ENCODE results near the gene GAL3ST3.
"Not testable (repeated sequence)": the region's sequence is repeated elsewhere in the genome, so short reads cannot be mapped to it uniquely, and the experiment has no call there.

The GAL3ST3 gene

DNA sequence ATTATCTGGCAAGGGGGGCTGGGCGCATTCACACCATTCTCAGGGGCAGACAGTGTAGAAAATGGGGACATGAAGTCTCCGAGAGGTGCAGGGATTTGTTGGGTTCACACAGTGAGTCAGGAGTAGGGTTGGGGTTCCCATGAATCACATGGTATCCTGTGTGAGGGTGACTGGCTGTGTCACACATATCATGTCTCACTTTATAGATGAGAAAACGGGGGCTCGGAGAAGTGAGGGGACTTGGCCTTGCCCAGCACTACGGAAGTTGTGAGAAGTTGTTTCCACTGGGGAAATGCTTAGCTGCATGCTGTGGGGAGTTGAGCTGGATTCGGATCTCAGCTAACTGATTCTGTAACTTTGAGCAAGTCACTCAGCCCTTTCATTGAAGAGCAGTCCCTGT is 4.2 kb downstream of the GAL3ST3 start:
- DNase-seq (ENCODE audit: low read depth) = no peak

DNA sequence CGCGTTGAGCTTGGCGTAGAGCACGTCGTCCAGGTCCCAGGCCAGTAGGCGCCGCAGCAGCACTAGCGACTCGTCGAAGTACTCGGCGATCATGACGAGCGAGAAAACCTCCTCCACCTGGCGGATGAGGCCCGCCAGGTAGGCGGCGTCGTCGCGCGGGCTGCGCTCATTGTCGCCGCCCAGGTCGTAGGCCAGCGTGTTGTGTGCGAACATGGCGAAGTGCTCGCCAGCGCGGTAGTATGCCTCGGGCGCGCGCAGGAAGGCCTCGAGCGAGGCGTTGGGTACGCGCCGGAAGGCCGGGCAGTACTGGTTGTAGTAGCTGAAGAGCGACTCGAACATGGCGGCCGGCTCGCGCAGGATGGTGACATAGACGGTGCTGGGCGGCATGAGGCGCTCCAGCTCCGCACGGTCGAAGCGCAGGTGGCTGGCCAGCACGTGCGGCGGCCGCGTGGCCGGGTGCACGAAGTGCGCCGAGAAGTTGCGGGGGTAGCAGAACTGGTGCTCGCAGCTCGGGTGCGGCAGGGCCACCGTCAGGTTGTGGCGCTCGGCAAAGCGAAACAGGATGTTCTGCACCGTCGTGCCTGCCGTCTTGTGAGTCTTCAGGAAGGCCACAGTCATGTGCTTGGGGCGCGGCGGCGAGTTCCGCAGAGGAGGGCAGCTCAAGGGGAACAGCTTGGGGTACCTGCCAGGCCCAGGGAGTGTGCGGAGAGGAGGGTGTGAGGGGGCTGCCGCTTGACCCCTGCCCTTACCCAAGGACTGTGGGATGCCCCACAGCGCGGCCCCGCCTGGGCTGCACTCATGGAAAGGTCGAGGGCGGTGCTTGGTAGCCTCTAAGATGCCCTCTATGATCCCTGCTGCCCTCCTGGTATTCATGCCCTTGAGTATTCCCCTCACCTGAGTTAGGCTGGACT is 5.7 kb downstream of the GAL3ST3 start:
- no peak for DNase-seq (ENCODE audit: low read depth)

DNA sequence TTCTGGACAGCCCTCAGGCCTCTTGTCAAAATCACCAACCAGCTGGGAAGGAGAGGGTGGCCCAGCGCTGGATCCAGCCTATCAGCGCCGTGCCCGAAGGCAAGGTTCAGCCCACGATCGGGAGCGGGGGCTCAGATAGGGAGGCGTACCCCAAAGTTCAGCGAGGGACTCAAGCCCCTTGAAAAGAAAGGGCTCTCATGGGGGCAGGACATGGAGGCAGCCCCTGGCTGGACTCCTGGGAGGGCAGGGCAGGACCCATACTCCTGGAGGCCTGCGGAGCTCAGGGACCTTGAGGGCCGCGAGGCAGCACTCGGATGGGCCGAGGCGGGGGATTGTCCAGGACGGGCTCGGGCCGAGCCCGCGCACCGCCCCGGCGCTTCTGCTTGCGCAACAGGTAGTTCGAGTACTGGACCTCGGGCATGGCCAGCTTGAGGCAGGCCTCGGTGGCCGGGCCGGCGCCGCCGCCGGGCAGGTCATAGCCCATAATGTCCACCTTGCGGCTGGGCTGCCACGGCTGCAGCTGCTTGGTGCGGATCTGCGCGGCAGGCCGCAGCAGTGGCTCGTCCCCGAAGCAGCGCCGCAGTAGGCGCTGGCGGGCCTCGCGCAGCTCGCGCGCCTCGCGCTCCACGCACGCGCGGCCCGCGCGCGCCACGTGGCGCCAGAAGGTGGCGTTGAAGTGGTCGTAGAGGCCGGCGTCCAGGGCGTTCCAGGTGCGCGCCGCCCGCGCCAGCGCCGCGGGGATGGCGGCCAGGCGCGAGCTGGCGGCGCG is 6.5 kb downstream of the GAL3ST3 start:
- DNase-seq (ENCODE audit: low read depth) = no peak

DNA sequence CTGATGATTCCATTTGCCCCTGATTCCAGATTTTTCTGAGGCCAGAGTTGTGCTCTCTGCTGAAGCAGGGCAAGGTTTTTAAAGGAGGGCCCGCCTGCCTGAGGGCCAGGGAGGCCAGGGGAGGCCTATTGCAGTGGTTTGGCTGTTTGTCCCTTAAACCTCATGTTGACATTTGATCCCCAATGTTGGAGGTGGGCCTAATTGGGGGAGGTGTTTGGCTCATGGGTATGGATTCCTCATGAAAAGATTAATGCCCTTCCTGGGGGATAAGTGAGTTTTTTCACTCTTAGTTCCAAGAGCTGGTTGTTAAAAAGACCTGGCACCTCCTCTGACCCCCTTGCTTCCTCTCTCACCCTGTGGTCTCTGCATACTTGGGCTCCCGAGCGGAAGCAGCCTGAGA is 9.2 kb downstream of the GAL3ST3 start:
- no peak for DNase-seq (ENCODE audit: low read depth)

DNA sequence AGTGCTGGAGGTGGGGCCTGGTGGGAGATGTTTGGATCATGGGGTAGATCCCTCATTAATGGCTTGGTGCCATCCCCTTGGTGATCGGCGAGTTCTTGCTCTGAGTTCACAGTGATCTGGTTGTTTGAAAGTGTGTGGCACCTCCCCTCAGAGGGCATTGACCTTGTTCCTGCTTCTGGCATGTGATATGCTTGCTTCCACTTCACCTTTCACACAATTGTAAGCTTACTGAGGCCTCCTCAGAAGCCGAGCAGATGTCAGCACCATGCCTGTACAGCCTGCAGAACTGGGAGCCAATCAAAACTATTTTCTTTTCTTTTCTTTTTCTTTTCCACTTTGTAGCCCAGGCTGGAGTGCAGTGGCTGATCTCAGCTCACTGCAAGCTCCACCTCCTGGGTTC is 11.6 kb downstream of the GAL3ST3 start:
- no peak for DNase-seq (ENCODE audit: low read depth)

DNA sequence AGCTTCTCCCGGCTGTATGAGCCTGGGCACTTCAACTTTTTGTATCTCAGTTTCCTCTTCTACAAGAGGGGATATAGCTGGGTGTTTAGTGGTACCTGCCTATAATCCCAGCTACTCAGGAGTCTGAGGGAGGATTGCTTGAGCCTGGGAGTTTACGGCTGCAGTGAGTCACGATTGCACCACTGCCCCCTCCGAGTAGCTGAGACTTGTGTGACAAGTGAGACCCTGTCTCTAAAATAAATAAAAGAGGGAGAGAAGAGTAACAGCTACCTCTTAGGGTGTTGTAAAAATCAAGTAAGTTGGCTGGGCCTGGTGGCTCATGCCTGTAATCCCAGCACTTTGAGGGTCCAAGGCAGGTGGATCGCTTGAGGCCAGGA is 12.6 kb downstream of the GAL3ST3 start:
- no peak for DNase-seq (ENCODE audit: low read depth)

DNA sequence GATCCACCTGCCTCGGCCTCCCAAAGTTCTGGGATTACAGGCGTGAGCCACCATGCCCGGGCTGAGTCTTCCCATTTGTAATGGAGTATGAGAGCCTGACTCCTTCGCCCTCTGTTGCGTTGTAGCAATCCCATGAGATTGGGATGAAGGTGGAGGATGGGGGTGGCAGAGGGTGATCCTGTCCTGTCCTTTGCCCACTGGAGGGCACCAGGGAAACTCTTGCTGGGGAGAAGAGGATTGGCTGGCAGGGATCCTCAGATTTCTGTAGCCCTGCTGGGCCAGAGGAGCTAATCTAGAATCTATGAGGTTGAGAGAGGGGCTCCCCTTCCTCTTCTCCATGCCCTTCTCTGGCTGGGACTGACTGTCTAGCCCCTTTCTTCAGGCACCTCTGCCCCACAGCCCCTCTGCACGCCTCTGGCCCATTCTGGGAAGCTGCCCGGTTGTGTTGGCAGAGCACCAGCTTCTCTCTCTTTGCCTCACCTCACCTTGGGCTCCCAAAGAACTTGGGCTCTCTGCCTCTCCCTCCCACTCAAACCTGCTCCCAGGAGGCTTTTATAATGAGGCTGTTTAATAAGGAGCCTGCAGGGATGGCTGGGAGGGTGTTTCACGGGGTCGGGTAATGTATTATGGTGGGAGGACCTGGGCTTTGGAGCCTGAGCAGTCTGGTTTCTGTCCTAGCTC is 13.2 kb downstream of the GAL3ST3 start:
- no peak for DNase-seq (ENCODE audit: low read depth)

DNA sequence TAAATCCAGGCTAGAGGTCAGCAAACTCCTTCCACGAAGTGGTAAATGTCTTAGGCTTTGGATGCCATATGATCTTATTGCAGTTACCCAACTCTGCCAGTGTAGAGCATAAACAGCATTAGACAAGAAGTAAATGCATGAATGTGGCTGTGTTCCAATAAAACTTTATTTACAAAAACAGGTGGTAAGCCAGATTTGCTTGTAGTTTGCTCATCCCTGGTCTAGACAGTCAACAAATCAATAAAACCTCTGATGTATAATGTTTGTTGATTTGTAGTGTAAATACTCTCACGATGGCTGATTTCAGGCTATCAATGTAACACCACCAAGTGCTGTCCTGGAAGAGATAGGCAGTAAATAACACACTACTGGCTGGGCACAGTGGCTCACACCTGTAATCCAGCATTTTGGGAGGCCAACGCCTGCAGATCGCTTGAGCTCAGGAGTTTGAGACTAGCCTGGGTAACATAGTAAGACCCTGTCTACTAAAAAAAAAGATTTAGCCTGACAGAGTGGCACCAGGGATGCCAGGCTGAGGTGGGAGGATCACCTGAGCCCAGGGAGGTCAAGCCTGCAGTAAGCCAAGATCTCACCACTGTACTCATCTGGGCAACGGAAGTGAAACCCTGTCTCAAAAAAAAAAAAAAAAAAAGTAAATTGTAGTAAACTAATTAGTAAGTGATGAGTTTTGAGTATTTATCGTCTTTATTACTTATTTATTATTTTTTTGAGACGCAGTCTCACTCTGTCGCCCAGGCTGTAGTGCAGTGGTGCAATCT is 15.8 kb downstream of the GAL3ST3 start:
- no peak for DNase-seq (ENCODE audit: low read depth)

DNA sequence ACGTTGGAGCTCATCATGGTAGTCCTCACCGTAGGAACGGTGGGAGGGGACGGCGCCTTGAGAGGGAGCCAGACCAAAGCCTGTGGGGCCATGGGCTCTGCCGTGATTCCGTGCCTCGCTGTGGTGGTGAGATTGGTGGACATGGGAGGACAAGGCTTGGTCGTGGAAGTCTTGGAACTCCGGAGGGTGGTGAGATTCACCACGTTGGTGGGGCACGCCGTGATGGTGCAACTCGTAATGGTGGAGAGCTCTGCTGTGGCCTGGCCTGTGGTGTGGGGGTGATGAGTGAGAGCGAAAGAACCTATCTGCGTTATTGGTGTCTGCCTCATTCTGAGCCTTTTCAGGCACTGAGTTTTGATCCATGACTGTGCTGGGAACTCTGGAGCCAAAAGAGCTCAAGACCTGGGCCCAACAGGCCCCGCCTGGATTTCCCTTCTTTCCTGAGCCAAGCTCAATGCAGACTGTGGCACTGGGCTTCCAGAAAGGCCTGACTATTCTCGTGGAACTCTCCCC is 22.9 kb downstream of the GAL3ST3 start, which contains the start of gene CATSPER1:
TSS of gene CATSPER1 (minus strand) at position 463 of the 513 bp plus-strand sequence. CDS start at position 363, 100 bp downstream.
- DNase-seq (ENCODE audit: low read depth) = no peak

DNA sequence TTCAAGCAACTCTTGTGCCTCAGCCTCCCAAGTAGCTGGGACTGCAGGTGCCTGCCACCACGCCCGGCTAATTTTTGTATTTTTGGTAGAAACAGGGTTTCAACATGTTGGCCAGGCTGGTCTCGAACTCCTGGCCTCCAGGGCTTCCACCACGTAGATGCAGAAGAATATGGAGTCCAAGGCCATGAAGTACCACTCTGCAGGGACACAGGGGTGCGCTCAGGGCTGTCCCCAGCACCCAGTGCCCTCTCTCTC is 25.8 kb downstream of the GAL3ST3 start:
- DNase-seq (ENCODE audit: low read depth) = not testable (repeated sequence)

DNA sequence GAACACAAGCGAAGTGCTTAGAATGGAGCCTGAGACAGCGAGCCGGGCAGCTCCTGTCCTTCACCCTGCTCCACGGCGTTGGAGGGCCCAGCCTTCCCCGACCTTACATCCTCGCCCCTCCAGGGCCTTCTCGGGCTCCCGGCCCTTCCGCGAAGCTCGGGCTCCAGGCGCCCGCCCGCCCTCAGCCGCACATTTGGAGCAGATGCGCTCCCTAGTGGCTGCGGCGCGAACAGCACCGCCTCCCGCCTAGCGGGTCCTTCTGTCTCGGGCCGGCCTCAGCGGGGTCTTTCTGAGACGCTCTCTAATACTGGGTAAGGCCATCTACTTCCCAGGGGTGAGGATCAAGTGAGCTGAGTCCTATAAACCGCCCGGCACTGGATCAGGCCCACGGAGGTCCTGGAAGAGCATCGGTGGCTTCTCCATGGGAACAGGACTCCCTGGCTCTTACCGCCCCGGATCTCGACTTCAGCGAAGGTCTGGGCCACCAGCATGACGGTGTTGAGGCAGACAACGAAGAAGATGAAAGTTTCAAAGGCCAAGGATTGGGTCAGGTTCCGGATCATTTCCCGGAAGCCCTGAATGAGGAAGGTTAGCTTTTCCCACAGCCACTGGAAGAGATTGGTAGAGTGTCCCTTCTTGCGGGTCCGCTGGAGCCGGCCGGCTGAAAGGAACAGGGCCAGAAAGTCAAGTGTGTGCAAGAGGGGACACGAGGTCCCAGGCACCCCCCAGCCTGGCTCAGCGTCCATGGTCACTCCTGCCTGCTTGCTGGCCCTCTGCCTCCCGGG is 26.4 kb downstream of the GAL3ST3 start:
- DNase-seq (ENCODE audit: low read depth) = no peak

DNA sequence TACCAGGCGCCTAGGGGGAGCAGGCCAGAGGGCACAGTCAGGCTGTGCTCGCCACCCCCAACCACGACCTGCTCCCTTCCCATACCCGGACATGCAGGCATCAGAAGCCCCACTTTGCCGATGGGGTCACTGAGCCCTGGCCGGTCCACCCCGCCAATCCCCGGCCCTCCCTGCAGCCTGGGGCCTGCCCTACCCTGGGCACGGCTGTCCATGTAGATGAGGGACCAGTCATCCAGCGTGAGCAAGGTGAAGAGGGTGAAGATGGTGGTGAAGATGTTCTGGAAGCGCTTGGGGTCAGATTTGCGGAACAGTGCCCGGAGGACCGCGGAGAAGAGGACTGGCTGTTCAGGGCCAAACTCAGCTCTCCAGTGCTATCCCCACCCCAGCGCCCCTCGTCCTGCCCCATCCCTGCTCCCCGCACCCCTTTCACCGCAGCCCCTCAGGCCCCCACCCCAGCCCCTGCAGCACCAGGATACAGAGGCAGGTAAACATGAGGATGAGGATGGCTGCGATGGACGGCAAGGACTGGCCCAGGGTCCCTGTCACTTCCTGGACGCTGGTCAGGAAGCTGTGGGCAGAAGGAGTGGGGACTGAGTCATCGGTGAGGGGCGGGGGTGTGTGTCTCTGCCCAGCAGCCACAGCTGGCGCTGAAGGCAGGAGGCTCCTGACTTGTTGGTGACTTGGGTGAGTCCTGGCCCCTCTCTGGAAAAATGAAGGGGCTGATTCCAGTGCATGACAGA is 28.2 kb downstream of the GAL3ST3 start:
- DNase-seq (ENCODE audit: low read depth) = no peak

DNA sequence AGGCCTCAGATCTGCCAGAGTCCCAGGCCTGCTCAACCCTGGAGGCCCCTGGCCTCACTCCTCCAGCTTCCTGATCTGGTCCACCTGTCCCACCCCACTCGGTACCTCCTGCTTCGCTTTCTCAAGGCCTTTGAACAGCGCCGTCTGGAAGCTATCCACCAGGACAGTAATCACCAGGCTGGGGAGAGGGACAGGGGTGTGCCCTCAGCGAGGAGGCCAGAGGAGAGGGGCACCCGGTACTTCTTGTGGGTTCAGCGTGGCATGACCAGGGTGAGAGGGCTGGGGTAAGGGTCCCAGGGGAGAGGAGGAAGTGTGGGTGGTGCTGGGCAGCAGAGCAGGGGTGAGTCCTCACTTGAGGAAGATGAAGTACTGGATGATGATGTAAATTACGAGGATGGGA is 28.7 kb downstream of the GAL3ST3 start:
- no peak for DNase-seq (ENCODE audit: low read depth)

DNA sequence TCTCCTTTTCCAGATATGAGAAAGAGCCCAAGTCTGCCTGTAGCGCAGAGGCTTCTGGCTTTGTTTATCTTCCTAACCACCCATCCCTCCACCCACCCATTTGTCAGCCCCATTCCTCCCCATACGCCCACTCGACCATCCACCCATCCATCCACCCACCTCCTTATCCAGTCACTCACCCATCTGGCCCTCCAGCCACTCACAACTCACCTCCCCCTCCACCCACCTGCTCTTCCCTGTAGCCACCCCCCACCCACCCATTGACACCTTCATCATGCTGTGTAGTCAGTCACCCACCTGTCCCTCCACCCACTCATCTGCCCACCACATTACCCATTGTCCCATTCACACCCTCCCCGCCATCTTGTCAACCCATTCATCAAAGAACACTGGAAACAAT is 31.6 kb downstream of the GAL3ST3 start:
- no peak for DNase-seq (ENCODE audit: low read depth)

DNA sequence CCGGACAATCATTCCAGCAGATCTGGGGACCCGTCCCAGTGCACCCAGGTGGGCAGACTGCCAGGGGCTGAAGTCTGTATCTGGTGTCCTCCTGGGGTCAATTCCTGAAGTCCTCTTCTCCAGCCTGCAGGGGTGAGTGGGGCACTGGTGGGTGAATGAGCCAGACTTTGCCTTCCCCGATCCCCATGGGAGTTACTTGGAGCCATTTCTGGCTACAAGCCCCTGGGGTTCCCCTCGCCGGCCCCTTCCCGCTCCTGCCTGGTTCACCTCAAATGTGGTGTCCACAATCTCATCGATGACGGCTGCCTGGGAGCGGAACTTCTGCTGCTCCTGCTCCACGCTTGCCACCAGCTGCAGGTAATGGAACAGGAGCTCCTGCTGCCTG is 32.2 kb downstream of the GAL3ST3 start:
- no peak for DNase-seq (ENCODE audit: low read depth)

DNA sequence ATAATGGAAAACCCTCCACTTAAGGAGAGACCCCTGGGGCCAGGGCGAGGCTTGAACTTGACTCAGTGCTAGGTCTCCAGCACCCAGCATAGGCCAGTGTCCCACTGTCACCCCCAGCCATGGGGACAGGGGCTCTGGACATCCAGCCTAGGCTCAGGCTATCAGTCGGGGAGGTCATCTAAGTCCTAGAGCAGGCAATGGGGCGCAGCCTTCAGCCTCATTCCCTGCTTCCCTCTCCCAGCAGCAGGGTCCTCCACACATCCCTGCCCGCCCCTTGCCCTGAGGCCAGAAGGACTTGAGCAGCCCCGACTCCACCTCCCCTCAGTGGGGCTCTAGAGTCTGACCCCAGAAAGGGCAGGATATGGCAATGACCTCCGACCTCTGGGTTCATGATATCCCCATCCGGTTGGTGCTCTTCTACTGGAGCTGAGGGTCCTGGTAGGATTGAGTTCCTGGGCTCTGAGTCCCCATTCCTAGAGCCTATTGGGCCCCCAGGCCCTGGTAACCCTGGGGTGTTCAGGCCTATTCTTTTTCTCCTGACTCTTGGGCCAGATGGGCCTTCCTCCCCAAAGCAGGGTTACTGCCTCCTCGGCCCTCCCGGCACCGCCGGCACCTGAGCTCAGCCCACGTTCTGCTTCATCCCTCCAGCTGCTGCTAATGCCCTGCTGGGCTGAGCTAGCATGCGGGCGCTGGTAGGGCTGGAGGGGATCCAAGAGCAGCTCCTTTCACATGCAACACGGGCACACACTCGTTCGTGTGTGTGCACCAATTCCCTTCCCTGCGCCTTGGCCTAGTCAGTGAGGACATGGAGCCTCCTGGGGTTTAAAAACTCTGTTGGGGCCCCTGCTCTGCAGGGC is 32.8 kb downstream of the GAL3ST3 start:
- DNase-seq (ENCODE audit: low read depth) = no peak

DNA sequence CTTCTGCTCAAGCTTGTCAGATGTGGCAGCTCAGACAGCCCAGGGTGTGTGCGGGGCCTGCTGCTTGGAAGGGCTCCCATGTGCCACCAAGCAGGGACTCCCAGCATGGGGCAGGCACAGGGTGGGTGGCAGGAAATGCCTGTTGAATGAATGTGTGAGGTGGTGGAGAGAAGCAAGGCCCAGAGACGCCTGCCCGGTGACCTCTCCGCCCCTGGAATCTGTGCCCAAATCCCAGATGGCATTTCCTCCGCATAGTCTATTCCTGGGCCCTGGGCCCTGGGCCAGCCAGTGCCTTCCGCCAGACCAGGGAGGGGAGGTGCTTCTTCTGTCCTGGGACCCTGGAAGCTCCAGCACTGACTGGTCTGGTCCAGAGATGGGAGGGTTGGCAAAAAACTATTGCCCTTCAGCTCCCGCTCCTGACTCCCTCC is 33.5 kb downstream of the GAL3ST3 start:
- peak; percentile 33 for DNase-seq (ENCODE audit: low read depth)

DNA sequence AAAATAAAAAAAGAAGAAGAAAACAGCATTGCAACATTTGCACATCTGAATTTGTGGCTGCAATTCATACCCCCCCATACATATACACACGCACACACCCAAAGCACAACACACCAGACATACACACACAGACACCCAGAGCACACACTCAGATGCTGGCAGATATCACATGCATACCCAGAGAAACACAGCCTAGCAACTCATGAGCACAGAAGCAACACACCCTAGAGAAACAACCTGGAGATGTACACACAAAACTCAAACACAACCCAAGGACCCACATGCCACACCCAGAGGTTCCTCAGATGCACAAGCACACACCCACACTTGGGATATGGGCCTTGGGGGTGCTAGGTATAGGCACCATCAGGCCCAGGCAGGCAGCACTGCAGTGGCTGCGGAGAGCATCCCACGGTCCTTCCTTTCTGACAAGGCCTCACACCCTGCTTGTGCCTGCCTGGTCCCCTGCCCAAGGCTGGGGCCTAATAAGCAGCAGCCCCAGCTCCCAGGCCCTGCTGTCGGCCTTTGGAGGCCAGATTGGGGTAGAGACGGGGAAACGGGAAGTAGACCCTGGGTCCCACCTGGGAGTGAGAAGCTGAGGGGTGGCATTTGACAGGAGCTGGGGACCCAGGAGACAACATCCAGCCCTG is 34.0 kb downstream of the GAL3ST3 start:
- DNase-seq (ENCODE audit: low read depth) = no peak

DNA sequence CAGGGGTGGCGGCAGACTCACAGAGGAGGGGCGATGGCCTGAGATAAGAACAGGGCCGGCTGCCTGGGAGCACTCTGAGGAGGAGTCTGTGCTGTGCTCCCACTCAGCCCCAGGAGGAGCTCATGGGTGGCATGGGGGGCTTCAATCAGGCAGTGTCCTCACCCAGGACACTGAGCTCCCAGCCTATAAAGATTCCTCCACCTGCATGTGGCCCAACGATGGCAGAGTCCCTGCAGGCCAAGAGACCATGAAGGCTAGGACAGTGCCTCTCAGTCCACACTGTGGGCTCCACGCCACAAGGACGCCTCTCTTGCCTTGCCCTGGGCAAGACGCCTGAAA is 35.2 kb downstream of the GAL3ST3 start:
- DNase-seq (ENCODE audit: low read depth) = no peak
